Measurements from ENCODE around the gene PELI2.

DNA sequence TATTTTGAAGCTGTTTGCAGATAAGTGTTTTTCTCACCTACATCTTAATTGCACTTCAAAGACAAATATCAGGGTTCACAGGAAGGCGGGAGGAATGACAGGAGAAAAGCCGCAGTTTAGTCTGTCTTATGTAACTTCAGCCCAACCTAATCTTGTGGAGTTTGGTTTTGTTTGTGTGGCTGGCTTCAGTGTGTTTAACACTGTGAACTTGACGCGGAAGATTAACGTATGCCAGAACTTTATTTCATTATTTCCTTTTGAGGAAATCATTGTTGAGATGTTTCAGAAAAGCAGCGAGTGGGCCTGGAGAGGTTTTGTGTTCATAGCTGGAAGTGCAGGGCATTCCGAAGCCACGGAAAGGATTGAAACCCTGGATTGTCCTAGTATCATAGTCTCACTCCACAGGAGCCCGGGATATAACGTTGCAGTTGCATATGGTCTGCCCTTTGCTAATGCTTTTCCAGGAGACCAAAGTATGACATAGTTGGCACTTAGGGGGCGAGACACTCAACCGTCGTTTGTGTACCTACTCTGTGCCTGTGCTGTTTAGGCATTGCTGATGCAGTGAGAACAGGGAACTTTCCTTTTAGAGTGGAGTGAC lies 2.0 kb downstream of the PELI2 start:
- TF ChIP-seq, protein P1, sequence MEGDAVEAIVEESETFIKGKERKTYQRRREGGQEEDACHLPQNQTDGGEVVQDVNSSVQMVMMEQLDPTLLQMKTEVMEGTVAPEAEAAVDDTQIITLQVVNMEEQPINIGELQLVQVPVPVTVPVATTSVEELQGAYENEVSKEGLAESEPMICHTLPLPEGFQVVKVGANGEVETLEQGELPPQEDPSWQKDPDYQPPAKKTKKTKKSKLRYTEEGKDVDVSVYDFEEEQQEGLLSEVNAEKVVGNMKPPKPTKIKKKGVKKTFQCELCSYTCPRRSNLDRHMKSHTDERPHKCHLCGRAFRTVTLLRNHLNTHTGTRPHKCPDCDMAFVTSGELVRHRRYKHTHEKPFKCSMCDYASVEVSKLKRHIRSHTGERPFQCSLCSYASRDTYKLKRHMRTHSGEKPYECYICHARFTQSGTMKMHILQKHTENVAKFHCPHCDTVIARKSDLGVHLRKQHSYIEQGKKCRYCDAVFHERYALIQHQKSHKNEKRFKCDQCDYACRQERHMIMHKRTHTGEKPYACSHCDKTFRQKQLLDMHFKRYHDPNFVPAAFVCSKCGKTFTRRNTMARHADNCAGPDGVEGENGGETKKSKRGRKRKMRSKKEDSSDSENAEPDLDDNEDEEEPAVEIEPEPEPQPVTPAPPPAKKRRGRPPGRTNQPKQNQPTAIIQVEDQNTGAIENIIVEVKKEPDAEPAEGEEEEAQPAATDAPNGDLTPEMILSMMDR (IDR thresholded peaks at IDR 0.05; ENCODE audit: low read length), result no peak
- no peak for TF ChIP-seq EZH2 (IDR thresholded peaks at IDR 0.05; ENCODE audit: borderline replicate concordance, low read length)

Data from OCI-LY1 (cell line).